DMS79 treated with DMSO at 0.1 percent for 48 hours (cell line): ENCODE results near the gene NPY4R2.
"Not testable (repeated sequence)": the region's sequence is repeated elsewhere in the genome, so short reads cannot be mapped to it uniquely, and the experiment has no call there.

Source experiments
- DNase-seq: peaks from one replicate; lab custom pipeline; 2025; lab: John Stamatoyannopoulos, UW

Gene NPY4R2

GRCh38 chr10:47933462-47933861 is 15.0 kb downstream of the NPY4R2 start:
- peak; percentile 16 for DNase-seq

- DNase-seq: not testable (repeated sequence)
Measured at GRCh38 chr10:47936772-47937228, 18.3 kb downstream of the NPY4R2 start.

GRCh38 chr10:47937634-47938033 is 19.2 kb downstream of the NPY4R2 start:
- not testable (repeated sequence) for DNase-seq

- not testable (repeated sequence) for DNase-seq
Measured at GRCh38 chr10:47940821-47941220, 22.4 kb downstream of the NPY4R2 start.

- DNase-seq: not testable (repeated sequence)
Measured at GRCh38 chr10:47941379-47941778, 22.9 kb downstream of the NPY4R2 start.

GRCh38 chr10:47942351-47943019 is 24.0 kb downstream of the NPY4R2 start:
- not testable (repeated sequence) for DNase-seq

GRCh38 chr10:47943328-47943727 is 24.9 kb downstream of the NPY4R2 start:
- not testable (repeated sequence) for DNase-seq

GRCh38 chr10:47947424-47947823 is 29.0 kb downstream of the NPY4R2 start:
- not testable (repeated sequence) for DNase-seq

- DNase-seq: not testable (repeated sequence)
Measured at GRCh38 chr10:47957158-47957557, 38.7 kb downstream of the NPY4R2 start.

GRCh38 chr10:47959677-47960076 is 41.2 kb downstream of the NPY4R2 start:
- not testable (repeated sequence) for DNase-seq

GRCh38 chr10:47960699-47961098 is 42.2 kb downstream of the NPY4R2 start:
- DNase-seq: not testable (repeated sequence)

- DNase-seq: not testable (repeated sequence)
Measured at GRCh38 chr10:47962785-47963184, 44.3 kb downstream of the NPY4R2 start.

- DNase-seq: not testable (repeated sequence)
Measured at GRCh38 chr10:47964280-47965063, 46.0 kb downstream of the NPY4R2 start.

GRCh38 chr10:47968988-47969387 is 50.5 kb downstream of the NPY4R2 start:
- not testable (repeated sequence) for DNase-seq

GRCh38 chr10:47970047-47970446 is 51.6 kb downstream of the NPY4R2 start:
- not testable (repeated sequence) for DNase-seq

- DNase-seq: not testable (repeated sequence)
Measured at GRCh38 chr10:47971598-47971997, 53.1 kb downstream of the NPY4R2 start.

- DNase-seq: not testable (repeated sequence)
Measured at GRCh38 chr10:47972077-47972476, 53.6 kb downstream of the NPY4R2 start.
